Ascending aorta (tissue), 2 donors: Measurements from ENCODE around the gene DOCK3. TPM values are rescaled to one million over a fixed set of nuclear protein-coding genes. Genes with fewer than 3 reads are reported as not detected.
"Not testable (repeated sequence)": the region's sequence is repeated elsewhere in the genome, so short reads cannot be mapped to it uniquely, and the experiment has no call there.

Experiments
- DNase-seq, 2 donors: peaks; one replicate each; pipeline ENCODE4 v3.0.0-alpha.2; 2019; ENCODE audit warnings: low spot score in 2 of 2
- H3K27ac ChIP-seq, 2 donors: fragments of 200-600 bp; sonication (generic); one replicate each; pipeline ENCODE4 v1.5.1; 2016 to 2017; ENCODE audit warnings: mild to moderate bottlenecking in 1 of 2
- H3K27me3 ChIP-seq: fragments of 200-600 bp; sonication (generic); one replicate; pipeline ENCODE4 v1.5.1; 2017
- H3K36me3 ChIP-seq, 2 donors: fragments of 200-600 bp; sonication (generic); one replicate each; pipeline ENCODE4 v1.5.1; 2016
- H3K4me1 ChIP-seq, 2 donors: fragments of 200-600 bp; sonication (generic); one replicate each; pipeline ENCODE4 v1.5.1; 2016 to 2017; ENCODE audit warnings: mild to moderate bottlenecking in 1 of 2
- H3K4me3 ChIP-seq, 2 donors: fragments of 200-600 bp; sonication (generic); one replicate each; pipeline ENCODE4 v1.5.1; 2016 to 2017; ENCODE audit warnings: mild to moderate bottlenecking in 1 of 2
- H3K9me3 ChIP-seq, 2 donors: fragments of 200-600 bp; sonication (generic); one replicate each; pipeline ENCODE4 v1.5.1; 2016
- CTCF ChIP-seq, 3 experiments: fragments of 200-600 bp in 2 of 3; fragments of 450-650 bp in 1 of 3; sonication (generic) in 2 of 3; IDR thresholded peaks; one replicate each; pipeline ENCODE4 v1.5.1; 2016 to 2019; ENCODE audit warnings: antibody characterized with exemption in 3 of 3, mild to moderate bottlenecking in 1 of 3, moderate library complexity in 1 of 3
- intact Hi-C: fragments of 100-400 bp; cut with DNase I; formaldehyde crosslinking; loops from one replicate; pipeline ENCODE4 v1.15.1; 2023
- total RNA-seq: library from RNA; depleted of rRNA; stranded (reverse); fragments of >200 nt; gene quantifications from one replicate; pipeline ENCODE4 v1.1.0, GENCODE V29; 2016

The DOCK3 gene
- total RNA-seq, 1 donor from 2014 or later, result 3.9 TPM

- no peak for TF ChIP-seq CTCF (IDR thresholded peaks at IDR 0.05)
- no peak overlapping the region for H3K27ac ChIP-seq
- intact Hi-C loops, result loop anchor here (2.0 kb wide), 1 partner anchor 272 kb away; no protein-coding TSS in a partner anchor
These were observed 425.8 kb downstream of the DOCK3 start for GRCh38 chr3:51100536-51100851.

GRCh38 chr3:51102396-51102795, 427.7 kb downstream of the DOCK3 start:
- DNase-seq, result no peak
- Histone ChIP-seq H3K27ac (no peak overlapping the region), H3K4me3 (no peak overlapping the region), H3K9me3 (no peaks in the 10 kb centered on the region), H3K36me3 (no peaks in the 10 kb centered on the region), H3K4me1 (no peaks in the 10 kb centered on the region), H3K27me3 (no peaks in the 10 kb centered on the region)
- no peak for TF ChIP-seq CTCF (IDR thresholded peaks at IDR 0.05)
- intact Hi-C loops, result no loop called here

More at GRCh38 chr3:51100536-51100851, 425.8 kb downstream of the DOCK3 start:
- Histone ChIP-seq H3K9me3 (no peaks in the 10 kb centered on the region), H3K36me3 (no peaks in the 10 kb centered on the region), H3K4me3 (no peak overlapping the region), H3K27me3 (no peaks in the 10 kb centered on the region), H3K4me1 (no peaks in the 10 kb centered on the region)
- no peak for DNase-seq

- Histone ChIP-seq H3K4me1 (no peaks in the 10 kb centered on the region), H3K27ac (no peak overlapping the region), H3K9me3 (no peaks in the 10 kb centered on the region), H3K36me3 (no peaks in the 10 kb centered on the region), H3K4me3 (no peak overlapping the region), H3K27me3 (no peaks in the 10 kb centered on the region)
- intact Hi-C loops, result no loop called here
- no peak for TF ChIP-seq CTCF (IDR thresholded peaks at IDR 0.05)
- DNase-seq, result no peak
These were observed 431.6 kb downstream of the DOCK3 start for GRCh38 chr3:51106242-51106876.

- no peak for TF ChIP-seq CTCF (IDR thresholded peaks at IDR 0.05)
- no peaks in the 10 kb centered on the region for H3K36me3 ChIP-seq
- H3K9me3 ChIP-seq, result no peaks in the 10 kb centered on the region
- H3K27me3 ChIP-seq, result no peaks in the 10 kb centered on the region
- no peak overlapping the region for H3K27ac ChIP-seq
- intact Hi-C loops, result no loop called here
- DNase-seq, result no peak
- no peak overlapping the region for H3K4me3 ChIP-seq
- H3K4me1 ChIP-seq, result no peaks in the 10 kb centered on the region
These were observed 435.9 kb downstream of the DOCK3 start for GRCh38 chr3:51110586-51110985.

- Histone ChIP-seq H3K4me1 (no peaks in the 10 kb centered on the region), H3K27ac (no peak overlapping the region), H3K27me3 (no peaks in the 10 kb centered on the region), H3K36me3 (no peaks in the 10 kb centered on the region), H3K4me3 (no peak overlapping the region), H3K9me3 (no peaks in the 10 kb centered on the region)
- intact Hi-C loops, result no loop called here
- no peak for TF ChIP-seq CTCF (IDR thresholded peaks at IDR 0.05)
- DNase-seq, result no peak
These were observed 448.2 kb downstream of the DOCK3 start for GRCh38 chr3:51122944-51123343.

- TF ChIP-seq CTCF (IDR thresholded peaks at IDR 0.05), result no peak
- Histone ChIP-seq H3K27ac (no peak overlapping the region), H3K4me3 (no peak overlapping the region), H3K27me3 (no peaks in the 10 kb centered on the region), H3K4me1 (no peaks in the 10 kb centered on the region), H3K36me3 (no peaks in the 10 kb centered on the region), H3K9me3 (no peaks in the 10 kb centered on the region)
- DNase-seq, result no peak
- intact Hi-C loops, result no loop called here
These were observed 448.8 kb downstream of the DOCK3 start for GRCh38 chr3:51123531-51123930.

GRCh38 chr3:51131607-51132006, 456.9 kb downstream of the DOCK3 start:
- H3K4me1 ChIP-seq, H3K27ac ChIP-seq, DNase-seq, H3K36me3 ChIP-seq, H3K4me3 ChIP-seq, H3K27me3 ChIP-seq, intact Hi-C loops: not testable (repeated sequence)
- H3K9me3 ChIP-seq, result peaks cover 0 to 12% of the 10 kb centered on the region in 2 donors
